ENCODE measurements around the gene OBSCN. TPM values are rescaled to one million over a fixed set of nuclear protein-coding genes. Genes with fewer than 3 reads are reported as not detected.

The OBSCN gene
- total RNA-seq, 1 donor from 2014 or later = 10.2 TPM

DNA sequence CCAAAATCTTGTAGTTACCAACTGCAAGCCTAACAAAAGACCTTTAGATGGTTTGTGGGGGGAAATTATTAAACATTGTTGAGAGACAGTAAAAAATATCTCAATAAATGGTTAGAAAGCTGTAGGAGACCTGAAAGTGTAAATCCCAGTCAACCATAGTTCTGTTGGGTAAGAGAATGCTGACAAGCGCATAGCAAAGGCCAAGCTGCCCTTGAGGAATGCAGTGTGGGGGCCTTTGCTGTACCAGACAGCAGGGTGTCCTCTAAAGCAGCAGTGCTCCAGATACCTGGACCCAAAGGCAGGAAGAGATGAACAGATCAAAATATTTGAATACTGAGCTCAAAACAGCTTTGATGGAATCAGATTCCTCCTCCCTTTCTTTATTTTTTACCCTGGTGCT lies 54.6 kb downstream of the OBSCN start:
- Mint-ChIP-seq H3K9me3 (ENCODE audit: low read depth) (peaks cover 23% of the 10 kb centered on the region), H3K27me3 (ENCODE audit: low read depth) (no peaks in the 10 kb centered on the region), H3K27ac (ENCODE audit: unreplicated experiment) (no peak overlapping the region), H3K4me3 (ENCODE audit: unreplicated experiment) (no peak overlapping the region), H3K4me1 (ENCODE audit: low read depth) (no peaks in the 10 kb centered on the region), H3K36me3 (ENCODE audit: low read depth) (peaks cover 6% of the 10 kb centered on the region)
- TF ChIP-seq CTCF (IDR thresholded peaks at IDR 0.05) = no peak
- DNase-seq (ENCODE audit: low spot score) = no peak

- no peak overlapping the region for H3K27ac Mint-ChIP-seq (ENCODE audit: unreplicated experiment)
Observed at GRCh38 chr1:228263636-228264035, 55.8 kb downstream of the OBSCN start.

GRCh38 chr1:228264090-228264829 lies 56.4 kb downstream of the OBSCN start:
- Mint-ChIP-seq H3K27me3 (ENCODE audit: low read depth) (no peaks in the 10 kb centered on the region), H3K4me1 (ENCODE audit: low read depth) (no peaks in the 10 kb centered on the region), H3K4me3 (ENCODE audit: unreplicated experiment) (no peak overlapping the region), H3K9me3 (ENCODE audit: low read depth) (peaks cover 19% of the 10 kb centered on the region), H3K27ac (ENCODE audit: unreplicated experiment) (no peak overlapping the region), H3K36me3 (ENCODE audit: low read depth) (peaks cover 3% of the 10 kb centered on the region)
- DNase-seq (ENCODE audit: low spot score) = no peak
- TF ChIP-seq CTCF (IDR thresholded peaks at IDR 0.05) = no peak

More at GRCh38 chr1:228263636-228264035, 55.8 kb downstream of the OBSCN start:
- Mint-ChIP-seq H3K4me1 (ENCODE audit: low read depth) (no peaks in the 10 kb centered on the region), H3K4me3 (ENCODE audit: unreplicated experiment) (no peak overlapping the region), H3K27me3 (ENCODE audit: low read depth) (no peaks in the 10 kb centered on the region), H3K9me3 (ENCODE audit: low read depth) (peaks cover 22% of the 10 kb centered on the region), H3K36me3 (ENCODE audit: low read depth) (peaks cover 3% of the 10 kb centered on the region)
- no peak for DNase-seq (ENCODE audit: low spot score)
- TF ChIP-seq CTCF (IDR thresholded peaks at IDR 0.05) = no peak

- Mint-ChIP-seq H3K27me3 (ENCODE audit: low read depth) (no peaks in the 10 kb centered on the region), H3K4me3 (ENCODE audit: unreplicated experiment) (no peak overlapping the region), H3K4me1 (ENCODE audit: low read depth) (no peaks in the 10 kb centered on the region), H3K36me3 (ENCODE audit: low read depth) (peaks cover 3% of the 10 kb centered on the region), H3K27ac (ENCODE audit: unreplicated experiment) (no peak overlapping the region), H3K9me3 (ENCODE audit: low read depth) (peaks cover 19% of the 10 kb centered on the region)
- DNase-seq (ENCODE audit: low spot score) = no peak
- peak; percentile 63 for TF ChIP-seq CTCF (IDR thresholded peaks at IDR 0.05)
Observed at GRCh38 chr1:228265167-228265566, 57.3 kb downstream of the OBSCN start.

GRCh38 chr1:228267962-228268880 lies 60.4 kb downstream of the OBSCN start:
- no peak for DNase-seq (ENCODE audit: low spot score)
- Mint-ChIP-seq H3K9me3 (ENCODE audit: low read depth) (no peaks in the 10 kb centered on the region), H3K36me3 (ENCODE audit: low read depth) (peaks cover 2% of the 10 kb centered on the region), H3K27ac (ENCODE audit: unreplicated experiment) (no peak overlapping the region), H3K4me3 (ENCODE audit: unreplicated experiment) (no peak overlapping the region), H3K27me3 (ENCODE audit: low read depth) (no peaks in the 10 kb centered on the region), H3K4me1 (ENCODE audit: low read depth) (no peaks in the 10 kb centered on the region)
- no peak for TF ChIP-seq CTCF (IDR thresholded peaks at IDR 0.05)
